Measurements from ENCODE around the gene URB2.

The URB2 gene

GRCh38 chr1:229625915-229626831 is at the start of gene URB2, which contains the start of gene TAF5L:
URB2 (plus strand) TSS chr1:229626247; CDS start chr1:229627634, 1,387 bp downstream.
TAF5L (minus strand) TSS chr1:229626122; CDS start chr1:229614482, 11,640 bp downstream.
- H3K27ac ChIP-seq (ENCODE audit: low read depth in 2 of 2, low read length in 2 of 2) = peak within 1 kb of the TSS; percentile 78 to 83
- peak within 1 kb of the TSS; percentile 83 to 94 for H3K4me3 ChIP-seq (ENCODE audit: low read length in 2 of 2)
- H3K4me1 ChIP-seq (ENCODE audit: control insufficient read depth in 2 of 2, insufficient read depth in 2 of 2, low read length in 2 of 2) = peaks cover 9 to 18% of the 10 kb centered on the region in 2 donors
- H3K9me3 ChIP-seq (ENCODE audit: control insufficient read depth in 2 of 2, low read length in 2 of 2) = no peaks in the 10 kb centered on the region
- H3K27me3 ChIP-seq (ENCODE audit: control insufficient read depth in 2 of 2, insufficient read depth in 2 of 2, low read length in 2 of 2) = no peaks in the 10 kb centered on the region
- no peaks in the 10 kb centered on the region for H3K36me3 ChIP-seq (ENCODE audit: control insufficient read depth in 2 of 2, insufficient read depth in 2 of 2, low read length in 2 of 2)
- peak within 1 kb of the TSS; percentile 72 to 73 for H3K9ac ChIP-seq (ENCODE audit: low read depth in 1 of 2, low read length in 2 of 2)

- H3K27me3 ChIP-seq (ENCODE audit: control insufficient read depth in 2 of 2, insufficient read depth in 2 of 2, low read length in 2 of 2) = no peaks in the 10 kb centered on the region
- H3K9me3 ChIP-seq (ENCODE audit: control insufficient read depth in 2 of 2, low read length in 2 of 2) = no peaks in the 10 kb centered on the region
- no peaks in the 10 kb centered on the region for H3K36me3 ChIP-seq (ENCODE audit: control insufficient read depth in 2 of 2, insufficient read depth in 2 of 2, low read length in 2 of 2)
- H3K27ac ChIP-seq (ENCODE audit: low read depth in 2 of 2, low read length in 2 of 2) = peak overlapping the region; percentile 35 to 49
- peaks cover 4 to 10% of the 10 kb centered on the region in 2 donors for H3K4me1 ChIP-seq (ENCODE audit: control insufficient read depth in 2 of 2, insufficient read depth in 2 of 2, low read length in 2 of 2)
- no peak overlapping the region for H3K9ac ChIP-seq (ENCODE audit: low read depth in 1 of 2, low read length in 2 of 2)
- H3K4me3 ChIP-seq (ENCODE audit: low read length in 2 of 2) = peak overlapping the region in 1 of 2 donors; percentile 55
Observed at GRCh38 chr1:229578168-229579058, 47.6 kb upstream of the URB2 start.

DNA sequence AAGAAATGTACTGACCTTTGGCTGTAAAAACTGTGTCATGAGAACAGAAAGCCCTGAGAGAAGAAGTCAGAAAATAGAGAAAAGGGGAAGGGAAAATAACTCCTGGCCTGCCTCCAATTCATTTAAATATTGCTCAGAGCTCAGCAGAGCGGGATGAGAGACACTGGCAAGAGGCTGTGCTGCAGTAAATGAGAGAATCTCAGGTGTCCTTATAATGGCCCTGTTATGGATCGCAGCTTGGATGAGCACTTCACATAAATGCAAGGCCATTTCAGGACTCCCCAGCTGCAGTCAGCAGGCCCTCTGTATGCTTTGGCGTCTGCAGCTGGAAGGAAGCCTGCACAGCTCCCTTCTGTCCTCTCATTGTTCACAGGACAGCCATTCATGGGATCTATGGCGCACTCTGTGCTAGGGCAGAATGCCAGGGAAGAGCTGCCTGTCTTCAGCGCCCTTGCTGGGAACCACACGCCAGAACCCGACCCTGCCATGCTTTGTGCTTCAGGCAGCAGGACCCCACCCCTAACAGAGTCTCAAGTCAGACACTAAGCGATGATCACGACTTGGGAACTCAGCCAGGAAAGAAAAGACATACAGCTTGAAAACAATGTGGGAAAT is 46.9 kb upstream of the URB2 start:
- Histone ChIP-seq H3K4me1 (ENCODE audit: control insufficient read depth in 2 of 2, insufficient read depth in 2 of 2, low read length in 2 of 2) (peaks cover 4 to 10% of the 10 kb centered on the region in 2 donors), H3K9me3 (ENCODE audit: control insufficient read depth in 2 of 2, low read length in 2 of 2) (no peaks in the 10 kb centered on the region), H3K9ac (ENCODE audit: low read depth in 1 of 2, low read length in 2 of 2) (peak overlapping the region in 1 of 2 donors; percentile 18), H3K27ac (ENCODE audit: low read depth in 2 of 2, low read length in 2 of 2) (peak overlapping the region; percentile 35 to 53), H3K36me3 (ENCODE audit: control insufficient read depth in 2 of 2, insufficient read depth in 2 of 2, low read length in 2 of 2) (no peaks in the 10 kb centered on the region), H3K27me3 (ENCODE audit: control insufficient read depth in 2 of 2, insufficient read depth in 2 of 2, low read length in 2 of 2) (no peaks in the 10 kb centered on the region), H3K4me3 (ENCODE audit: low read length in 2 of 2) (peak overlapping the region in 1 of 2 donors; percentile 55)

- Histone ChIP-seq H3K9ac (ENCODE audit: low read depth in 1 of 2, low read length in 2 of 2) (no peak overlapping the region), H3K4me3 (ENCODE audit: low read length in 2 of 2) (no peak overlapping the region), H3K9me3 (ENCODE audit: control insufficient read depth in 2 of 2, low read length in 2 of 2) (no peaks in the 10 kb centered on the region), H3K4me1 (ENCODE audit: control insufficient read depth in 2 of 2, insufficient read depth in 2 of 2, low read length in 2 of 2) (peaks cover 4 to 10% of the 10 kb centered on the region in 2 donors), H3K27ac (ENCODE audit: low read depth in 2 of 2, low read length in 2 of 2) (no peak overlapping the region), H3K27me3 (ENCODE audit: control insufficient read depth in 2 of 2, insufficient read depth in 2 of 2, low read length in 2 of 2) (no peaks in the 10 kb centered on the region), H3K36me3 (ENCODE audit: control insufficient read depth in 2 of 2, insufficient read depth in 2 of 2, low read length in 2 of 2) (no peaks in the 10 kb centered on the region)
Observed at GRCh38 chr1:229581485-229581884, 44.6 kb upstream of the URB2 start.

DNA sequence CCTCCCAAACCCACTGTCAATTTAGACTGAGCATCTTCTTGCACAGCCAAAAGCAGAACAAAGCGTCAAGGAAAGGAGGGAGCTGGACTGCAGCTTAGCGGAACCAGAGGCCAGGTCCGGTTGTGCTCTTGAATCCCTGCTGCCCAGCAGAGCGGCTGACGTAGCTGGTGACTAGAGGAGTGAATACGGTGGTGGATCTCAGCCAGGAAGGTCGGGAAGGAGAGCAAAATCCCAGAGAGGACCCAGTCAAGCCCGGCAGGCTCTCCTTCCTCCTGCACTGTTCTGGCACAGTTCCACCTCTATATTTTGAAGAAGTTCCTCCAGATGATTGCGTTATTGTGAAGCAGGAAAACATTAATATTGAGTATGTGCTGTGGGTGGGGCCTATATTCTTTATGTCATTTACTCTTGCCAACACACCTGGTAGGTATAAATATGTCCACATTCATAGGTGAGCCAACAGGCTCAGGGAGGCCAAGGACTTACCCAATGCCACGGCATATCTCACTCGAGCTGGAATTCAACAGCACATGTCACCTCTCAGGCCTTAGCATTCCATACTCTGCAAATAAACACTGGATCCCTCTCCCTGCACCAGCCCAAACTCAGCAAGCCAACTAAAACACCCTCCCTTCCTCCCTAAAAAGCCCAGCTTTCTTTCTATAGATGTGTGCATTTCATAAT is 43.9 kb upstream of the URB2 start:
- no peak overlapping the region for H3K27ac ChIP-seq (ENCODE audit: low read depth in 2 of 2, low read length in 2 of 2)
- no peak overlapping the region for H3K9ac ChIP-seq (ENCODE audit: low read depth in 1 of 2, low read length in 2 of 2)
- peaks cover 4 to 10% of the 10 kb centered on the region in 2 donors for H3K4me1 ChIP-seq (ENCODE audit: control insufficient read depth in 2 of 2, insufficient read depth in 2 of 2, low read length in 2 of 2)
- no peaks in the 10 kb centered on the region for H3K9me3 ChIP-seq (ENCODE audit: control insufficient read depth in 2 of 2, low read length in 2 of 2)
- H3K4me3 ChIP-seq (ENCODE audit: low read length in 2 of 2) = no peak overlapping the region
- no peaks in the 10 kb centered on the region for H3K27me3 ChIP-seq (ENCODE audit: control insufficient read depth in 2 of 2, insufficient read depth in 2 of 2, low read length in 2 of 2)
- H3K36me3 ChIP-seq (ENCODE audit: control insufficient read depth in 2 of 2, insufficient read depth in 2 of 2, low read length in 2 of 2) = no peaks in the 10 kb centered on the region

DNA sequence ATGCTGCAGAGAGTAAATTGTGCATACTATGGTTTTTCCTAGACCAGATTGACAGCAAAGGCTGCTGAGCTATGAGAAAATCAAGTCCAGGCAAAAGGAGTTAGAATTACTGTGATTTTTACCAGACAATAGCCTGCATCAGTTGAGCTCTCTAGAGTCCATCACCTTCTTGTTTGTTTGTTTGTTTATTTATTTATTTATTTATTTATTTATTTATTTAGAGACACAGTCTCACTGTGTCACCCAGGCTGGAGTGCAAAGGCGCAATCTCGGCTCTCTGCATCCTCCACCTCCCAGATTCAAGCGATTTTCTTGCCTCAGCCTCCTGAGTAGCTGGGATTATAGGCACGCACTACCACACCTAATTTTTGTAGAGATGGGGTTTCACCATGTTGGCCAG is 43.3 kb upstream of the URB2 start:
- H3K36me3 ChIP-seq (ENCODE audit: control insufficient read depth in 2 of 2, insufficient read depth in 2 of 2, low read length in 2 of 2) = no peaks in the 10 kb centered on the region
- H3K27ac ChIP-seq (ENCODE audit: low read depth in 2 of 2, low read length in 2 of 2) = no peak overlapping the region
- H3K9ac ChIP-seq (ENCODE audit: low read depth in 1 of 2, low read length in 2 of 2) = no peak overlapping the region
- no peaks in the 10 kb centered on the region for H3K27me3 ChIP-seq (ENCODE audit: control insufficient read depth in 2 of 2, insufficient read depth in 2 of 2, low read length in 2 of 2)
- no peaks in the 10 kb centered on the region for H3K9me3 ChIP-seq (ENCODE audit: control insufficient read depth in 2 of 2, low read length in 2 of 2)
- H3K4me3 ChIP-seq (ENCODE audit: low read length in 2 of 2) = no peak overlapping the region
- H3K4me1 ChIP-seq (ENCODE audit: control insufficient read depth in 2 of 2, insufficient read depth in 2 of 2, low read length in 2 of 2) = peaks cover 4 to 10% of the 10 kb centered on the region in 2 donors

DNA sequence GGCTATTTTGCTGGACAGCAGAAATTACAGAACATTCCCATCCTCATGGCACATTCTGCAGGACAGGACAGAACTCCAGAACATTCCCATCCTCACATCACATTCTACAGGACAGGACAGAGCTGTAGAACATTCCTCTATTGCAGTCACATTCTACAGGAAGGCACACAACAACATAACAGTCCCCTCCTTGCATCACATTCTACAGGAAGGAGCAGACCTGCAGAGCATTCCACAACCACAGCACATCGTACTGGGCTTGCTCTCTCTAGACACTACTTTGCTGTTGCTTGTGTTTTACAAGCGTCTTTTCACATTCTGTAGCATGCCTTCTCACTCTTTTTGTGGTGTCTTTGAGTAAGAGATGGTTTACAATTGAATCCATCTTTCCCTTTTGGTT is 40.7 kb upstream of the URB2 start:
- H3K9ac ChIP-seq (ENCODE audit: low read depth in 1 of 2, low read length in 2 of 2) = no peak overlapping the region
- no peaks in the 10 kb centered on the region for H3K4me1 ChIP-seq (ENCODE audit: control insufficient read depth in 2 of 2, insufficient read depth in 2 of 2, low read length in 2 of 2)
- H3K4me3 ChIP-seq (ENCODE audit: low read length in 2 of 2) = no peak overlapping the region
- H3K27me3 ChIP-seq (ENCODE audit: control insufficient read depth in 2 of 2, insufficient read depth in 2 of 2, low read length in 2 of 2) = no peaks in the 10 kb centered on the region
- no peaks in the 10 kb centered on the region for H3K36me3 ChIP-seq (ENCODE audit: control insufficient read depth in 2 of 2, insufficient read depth in 2 of 2, low read length in 2 of 2)
- no peak overlapping the region for H3K27ac ChIP-seq (ENCODE audit: low read depth in 2 of 2, low read length in 2 of 2)
- no peaks in the 10 kb centered on the region for H3K9me3 ChIP-seq (ENCODE audit: control insufficient read depth in 2 of 2, low read length in 2 of 2)

GRCh38 chr1:229590119-229590518 is 35.9 kb upstream of the URB2 start:
- Histone ChIP-seq H3K9me3 (ENCODE audit: control insufficient read depth in 2 of 2, low read length in 2 of 2) (no peaks in the 10 kb centered on the region), H3K4me1 (ENCODE audit: control insufficient read depth in 2 of 2, insufficient read depth in 2 of 2, low read length in 2 of 2) (no peaks in the 10 kb centered on the region), H3K27me3 (ENCODE audit: control insufficient read depth in 2 of 2, insufficient read depth in 2 of 2, low read length in 2 of 2) (no peaks in the 10 kb centered on the region), H3K27ac (ENCODE audit: low read depth in 2 of 2, low read length in 2 of 2) (no peak overlapping the region), H3K36me3 (ENCODE audit: control insufficient read depth in 2 of 2, insufficient read depth in 2 of 2, low read length in 2 of 2) (peaks cover 13 to 25% of the 10 kb centered on the region in 2 donors), H3K4me3 (ENCODE audit: low read length in 2 of 2) (no peak overlapping the region), H3K9ac (ENCODE audit: low read depth in 1 of 2, low read length in 2 of 2) (no peak overlapping the region)

DNA sequence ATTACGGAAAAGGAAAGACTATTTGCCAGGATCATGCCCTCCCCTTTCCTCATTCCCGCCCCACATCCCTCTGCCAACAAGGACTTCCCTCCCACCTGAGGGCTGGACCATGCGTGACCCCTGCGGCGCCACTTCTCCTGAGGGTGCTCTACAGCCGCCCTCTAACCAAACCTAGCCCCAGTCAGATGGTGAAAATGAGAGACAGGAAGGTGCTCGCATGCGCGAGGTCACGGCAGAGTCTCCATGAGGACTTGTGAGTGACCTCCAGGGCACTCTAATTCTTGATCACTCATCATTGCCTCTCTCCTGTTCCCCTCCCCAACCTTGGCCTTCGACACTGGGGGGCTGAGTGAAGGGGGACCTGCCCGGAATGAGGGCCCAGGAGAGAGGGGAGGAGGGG is 32.2 kb upstream of the URB2 start:
- Histone ChIP-seq H3K4me3 (ENCODE audit: low read length in 2 of 2) (no peak overlapping the region), H3K27me3 (ENCODE audit: control insufficient read depth in 2 of 2, insufficient read depth in 2 of 2, low read length in 2 of 2) (no peaks in the 10 kb centered on the region), H3K9ac (ENCODE audit: low read depth in 1 of 2, low read length in 2 of 2) (no peak overlapping the region), H3K4me1 (ENCODE audit: control insufficient read depth in 2 of 2, insufficient read depth in 2 of 2, low read length in 2 of 2) (peaks cover 0 to 3% of the 10 kb centered on the region in 2 donors), H3K9me3 (ENCODE audit: control insufficient read depth in 2 of 2, low read length in 2 of 2) (no peaks in the 10 kb centered on the region), H3K27ac (ENCODE audit: low read depth in 2 of 2, low read length in 2 of 2) (no peak overlapping the region), H3K36me3 (ENCODE audit: control insufficient read depth in 2 of 2, insufficient read depth in 2 of 2, low read length in 2 of 2) (peaks cover 13 to 25% of the 10 kb centered on the region in 2 donors)

All from mucosa of rectum (tissue), 2 donors.